H1 (cell line): ENCODE data around the gene DAPK3. TPM values are rescaled to one million over a fixed set of nuclear protein-coding genes. Genes with fewer than 3 reads are reported as not detected.

ENCODE experiments used
- polyA plus RNA-seq, 7 experiments: library from polyadenylated mRNA; depleted of rRNA in 3 of 7; stranded (reverse) in 5 of 7; unstranded in 2 of 7; fragments of >200 nt in 5 of 7; fragments of 200-250 nt in 2 of 7; gene quantifications; 1 replicate in 5 of 7; 2 replicates in 1 of 7; 4 replicates in 1 of 7; pipeline versions ENCODE4 v1.2.1 to v1.2.3, GENCODE V29; 2011 to 2013; ENCODE audit warnings: missing spikeins in 2 of 7, mixed read lengths in 2 of 7
- total RNA-seq: library from RNA; stranded (reverse); fragmentation: NEBNext Ultra II Directional; extraction: Animal tissue kit (Norgen Biotek cat#: 25700); gene quantifications from 2 replicates; pipeline ENCODE4 v1.2.1, GENCODE V29; 2021
- TF ChIP-seq, protein P1 (sequence below): IDR thresholded peaks from 2 replicates; pipeline ENCODE4 v1.6.1; 2012; ENCODE audit warnings: inconsistent platforms

DAPK3 gene
- total and polyA plus RNA-seq, 2 of the 8 experiments (the other 6 are each of a cell fraction or from before 2014, with no cell fraction given): 53.2 to 78.1 TPM

GRCh38 chr19:4009990-4010807 is 39.3 kb upstream of the DAPK3 start (continued):
- TF ChIP-seq, protein P1, sequence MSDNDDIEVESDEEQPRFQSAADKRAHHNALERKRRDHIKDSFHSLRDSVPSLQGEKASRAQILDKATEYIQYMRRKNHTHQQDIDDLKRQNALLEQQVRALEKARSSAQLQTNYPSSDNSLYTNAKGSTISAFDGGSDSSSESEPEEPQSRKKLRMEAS: no peak
